SJSA1 (cell line): ENCODE measurements around the gene SLC12A9. TPM values are rescaled to one million over a fixed set of nuclear protein-coding genes. Genes with fewer than 3 reads are reported as not detected.
"Not testable (repeated sequence)": the region's sequence is repeated elsewhere in the genome, so short reads cannot be mapped to it uniquely, and the experiment has no call there.

Experiments used
- DNase-seq, 2 experiments: peaks; one replicate each; pipeline ENCODE4 v3.0.0-alpha.2; 2015 to 2020; ENCODE audit warnings: low spot score in 2 of 2, low read depth in 1 of 2
- H3K27ac ChIP-seq: fragments of 250-450 bp; sonication (Bioruptor Pico); 2 replicates; pipeline ENCODE4 v1.5.1; 2020; ENCODE audit warnings: mild to moderate bottlenecking, moderate library complexity
- H3K27me3 ChIP-seq: fragments of 250-450 bp; sonication (Bioruptor Pico); replicated peaks from 2 replicates; pipeline ENCODE4 v1.5.1; 2020; ENCODE audit warnings: mild to moderate bottlenecking, moderate library complexity
- H3K36me3 ChIP-seq: fragments of 250-450 bp; sonication (Bioruptor Pico); 2 replicates; pipeline ENCODE4 v1.5.1; 2020; ENCODE audit warnings: mild to moderate bottlenecking
- H3K4me1 ChIP-seq: fragments of 250-450 bp; sonication (Bioruptor Pico); replicated peaks from 2 replicates; pipeline ENCODE4 v1.6.1; 2021; ENCODE audit warnings: mild to moderate bottlenecking
- H3K4me3 ChIP-seq: fragments of 250-450 bp; sonication (Bioruptor Pico); 2 replicates; pipeline ENCODE4 v1.5.1; 2020; ENCODE audit warnings: mild to moderate bottlenecking
- H3K9me3 ChIP-seq: fragments of 250-450 bp; sonication (Bioruptor Pico); replicated peaks from 2 replicates; pipeline ENCODE4 v1.5.1; 2020; ENCODE audit warnings: mild to moderate bottlenecking
- total RNA-seq: library from RNA; depleted of rRNA; stranded (reverse); fragments of >200 nt; shearing (Covaris generic); gene quantifications from 2 replicates; pipeline ENCODE4 v1.2.3, GENCODE V29; 2014; rRNA removed

SLC12A9 gene, protein sequence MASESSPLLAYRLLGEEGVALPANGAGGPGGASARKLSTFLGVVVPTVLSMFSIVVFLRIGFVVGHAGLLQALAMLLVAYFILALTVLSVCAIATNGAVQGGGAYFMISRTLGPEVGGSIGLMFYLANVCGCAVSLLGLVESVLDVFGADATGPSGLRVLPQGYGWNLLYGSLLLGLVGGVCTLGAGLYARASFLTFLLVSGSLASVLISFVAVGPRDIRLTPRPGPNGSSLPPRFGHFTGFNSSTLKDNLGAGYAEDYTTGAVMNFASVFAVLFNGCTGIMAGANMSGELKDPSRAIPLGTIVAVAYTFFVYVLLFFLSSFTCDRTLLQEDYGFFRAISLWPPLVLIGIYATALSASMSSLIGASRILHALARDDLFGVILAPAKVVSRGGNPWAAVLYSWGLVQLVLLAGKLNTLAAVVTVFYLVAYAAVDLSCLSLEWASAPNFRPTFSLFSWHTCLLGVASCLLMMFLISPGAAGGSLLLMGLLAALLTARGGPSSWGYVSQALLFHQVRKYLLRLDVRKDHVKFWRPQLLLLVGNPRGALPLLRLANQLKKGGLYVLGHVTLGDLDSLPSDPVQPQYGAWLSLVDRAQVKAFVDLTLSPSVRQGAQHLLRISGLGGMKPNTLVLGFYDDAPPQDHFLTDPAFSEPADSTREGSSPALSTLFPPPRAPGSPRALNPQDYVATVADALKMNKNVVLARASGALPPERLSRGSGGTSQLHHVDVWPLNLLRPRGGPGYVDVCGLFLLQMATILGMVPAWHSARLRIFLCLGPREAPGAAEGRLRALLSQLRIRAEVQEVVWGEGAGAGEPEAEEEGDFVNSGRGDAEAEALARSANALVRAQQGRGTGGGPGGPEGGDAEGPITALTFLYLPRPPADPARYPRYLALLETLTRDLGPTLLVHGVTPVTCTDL
- 15.2 and 17.8 TPM in 2 replicates for total RNA-seq

DNA sequence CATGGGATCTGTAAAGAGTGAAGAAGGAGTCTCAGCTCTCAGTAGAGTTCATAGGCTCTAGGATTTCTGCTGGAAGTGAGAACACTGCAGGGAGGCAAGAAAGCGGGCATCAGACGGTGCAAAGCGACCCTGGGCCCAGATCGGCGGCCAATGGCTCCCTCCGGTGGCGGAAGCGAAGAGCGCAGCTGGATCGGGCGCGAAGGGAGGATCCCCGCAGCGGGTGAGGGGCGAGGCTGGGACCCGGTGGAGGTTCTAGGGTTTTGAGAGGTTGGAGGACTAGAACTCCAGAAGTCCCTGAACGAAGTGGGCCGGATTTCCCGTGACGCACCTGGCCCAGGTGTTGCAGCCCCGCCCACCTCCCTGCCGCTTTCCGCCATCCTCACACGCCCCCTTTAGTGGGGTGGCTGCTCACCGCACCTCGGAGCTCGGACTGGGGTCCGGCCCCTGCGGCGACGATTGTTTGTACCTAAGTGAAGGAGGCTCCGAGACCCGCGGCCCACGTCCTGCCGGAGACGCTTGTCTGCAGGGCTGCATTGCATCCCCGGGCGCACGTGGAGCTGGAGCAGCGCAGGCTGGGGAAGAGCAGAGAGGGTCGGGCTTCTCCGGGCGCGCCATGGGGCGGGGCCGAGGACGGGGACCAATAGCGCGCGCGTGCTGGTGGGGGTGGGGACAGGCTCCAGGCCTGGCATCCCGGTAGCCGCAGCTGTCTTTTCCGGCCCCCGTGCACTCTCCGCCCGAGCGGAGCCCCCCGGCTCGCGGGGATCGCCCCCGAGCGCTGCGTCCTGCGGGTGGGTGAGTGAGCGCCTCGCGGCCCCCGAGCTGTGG lies at the start of gene SLC12A9:
TSS of gene SLC12A9 (plus strand) at position 666 of the 825 bp plus-strand sequence. CDS start 1,485 bp downstream, outside the sequence.
- Histone ChIP-seq H3K4me3 (peak within 1 kb of the TSS; percentile 60), H3K4me1 (peaks cover 14% of the 10 kb centered on the region), H3K27ac (no peak within 1 kb of the TSS), H3K36me3 (peaks cover 11% of the 10 kb centered on the region; the same call in 1 of the 2 replicates), H3K27me3 (no peaks in the 10 kb centered on the region), H3K9me3 (no peaks in the 10 kb centered on the region)
- peak; percentile 86 to 92 for DNase-seq

DNA sequence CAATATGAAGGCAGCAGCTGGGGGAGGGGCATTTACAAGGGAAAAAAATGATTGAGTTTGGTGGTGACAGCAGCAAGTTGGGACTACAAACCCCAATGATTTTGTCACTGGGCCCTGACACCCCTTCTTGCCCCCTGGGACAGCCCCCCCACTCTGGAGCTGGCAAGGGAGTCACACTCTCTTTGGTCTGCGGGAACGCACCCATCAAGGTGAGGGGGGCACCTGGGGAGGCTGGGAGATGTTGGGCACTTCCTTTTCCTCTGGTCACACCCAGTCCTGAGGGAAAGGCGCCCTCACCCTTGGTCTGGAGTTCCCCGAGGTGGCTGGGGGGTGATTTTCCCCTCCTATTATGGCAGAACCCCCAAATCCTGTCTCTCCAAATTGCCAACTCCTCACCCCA lies 49.6 kb upstream of the SLC12A9 start:
- peaks cover 25% of the 10 kb centered on the region for H3K4me1 ChIP-seq
- no peak for DNase-seq
- H3K27ac ChIP-seq = no peak overlapping the region
- no peaks in the 10 kb centered on the region for H3K27me3 ChIP-seq
- 0 out of 2 replicates have a peak, but pooled peaks cover 2% of the 10 kb centered on the region for H3K9me3 ChIP-seq
- peaks cover 42% of the 10 kb centered on the region for H3K36me3 ChIP-seq
- H3K4me3 ChIP-seq = no peak overlapping the region

DNA sequence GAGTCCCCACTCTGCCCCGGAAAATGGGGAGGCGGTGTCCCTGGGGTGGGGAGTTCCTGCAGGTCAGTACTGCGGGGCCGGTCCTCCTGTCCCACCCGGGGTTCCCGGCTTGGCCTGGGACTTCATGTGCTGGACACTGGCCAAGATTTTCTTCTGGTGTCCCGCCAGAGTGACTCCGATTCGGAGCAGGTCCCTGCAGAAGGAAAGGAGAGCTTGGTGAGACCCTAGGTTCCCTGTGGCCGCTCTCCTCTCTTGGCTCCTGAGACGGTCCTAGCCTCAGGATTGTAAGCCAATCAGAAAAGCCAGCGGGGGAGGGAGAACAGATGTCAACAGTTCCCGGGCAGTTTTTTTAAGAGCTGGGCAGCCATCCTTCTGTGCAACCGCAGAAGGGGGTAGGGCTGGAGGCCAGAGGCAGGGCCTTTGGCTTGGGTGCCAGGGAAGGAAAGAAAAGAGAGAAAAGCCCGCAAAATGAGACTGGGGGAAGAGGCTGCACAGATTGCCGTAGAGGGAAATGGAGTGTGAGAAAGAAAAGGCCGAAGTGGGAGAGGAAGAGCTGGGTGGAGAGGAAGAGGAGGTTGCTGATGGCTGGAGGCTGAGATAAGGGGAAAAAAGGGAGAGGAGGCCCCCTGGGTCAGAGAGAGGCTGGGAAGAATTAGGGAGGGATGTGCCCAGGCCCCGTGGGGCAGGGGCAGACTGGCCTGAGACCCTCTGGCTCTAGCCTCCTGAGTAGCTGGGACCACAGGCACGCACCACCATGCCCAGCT lies 48.9 kb upstream of the SLC12A9 start:
- peak; percentile 81 to 86 for DNase-seq
- Histone ChIP-seq H3K4me3 (no peak overlapping the region), H3K9me3 (0 out of 2 replicates have a peak, but pooled peaks cover 2% of the 10 kb centered on the region), H3K27me3 (no peaks in the 10 kb centered on the region), H3K27ac (no peak overlapping the region), H3K4me1 (peaks cover 25% of the 10 kb centered on the region), H3K36me3 (peaks cover 46% of the 10 kb centered on the region)

DNA sequence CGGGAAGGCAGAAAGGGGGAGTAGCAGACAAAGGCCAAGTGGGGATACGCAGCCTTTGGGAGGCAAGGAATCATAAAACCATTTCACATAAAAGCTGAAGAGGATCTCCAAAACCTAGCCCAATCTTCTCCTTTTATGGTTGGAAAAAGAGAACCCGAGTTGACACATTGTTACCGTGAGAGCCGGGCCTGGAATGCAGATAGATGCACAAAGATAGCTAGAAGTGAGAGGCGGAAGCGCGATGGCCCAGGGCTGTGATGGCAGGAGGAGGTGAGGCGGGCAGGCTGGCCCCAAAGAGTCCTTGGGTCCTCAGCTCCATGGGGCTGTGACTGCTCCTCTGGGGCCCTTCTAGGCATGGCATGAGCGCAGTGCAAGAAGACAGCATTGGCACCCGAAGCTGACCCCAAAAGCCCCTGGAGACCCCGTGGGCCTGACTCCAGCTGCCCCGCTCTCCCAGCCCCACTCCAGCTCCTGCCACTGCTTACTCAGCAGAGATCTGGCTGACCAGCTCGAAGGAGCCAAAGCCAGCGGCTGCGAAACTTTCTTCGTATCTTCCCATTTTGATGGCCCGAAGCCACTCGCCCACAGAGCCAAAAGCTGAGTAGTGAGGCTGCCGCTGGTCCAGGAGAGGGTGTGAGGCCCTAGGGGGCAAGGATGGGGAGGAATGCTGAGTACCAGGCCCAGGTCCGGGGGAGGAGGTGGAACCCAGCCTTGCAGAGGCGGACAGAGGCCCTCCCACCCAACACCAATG lies 47.7 kb upstream of the SLC12A9 start:
- H3K27ac ChIP-seq = no peak overlapping the region
- H3K4me1 ChIP-seq = peaks cover 25% of the 10 kb centered on the region
- no peak for DNase-seq
- H3K36me3 ChIP-seq = peaks cover 59% of the 10 kb centered on the region
- H3K9me3 ChIP-seq = 0 out of 2 replicates have a peak, but pooled peaks cover 2% of the 10 kb centered on the region
- H3K27me3 ChIP-seq = no peaks in the 10 kb centered on the region
- H3K4me3 ChIP-seq = no peak overlapping the region

DNA sequence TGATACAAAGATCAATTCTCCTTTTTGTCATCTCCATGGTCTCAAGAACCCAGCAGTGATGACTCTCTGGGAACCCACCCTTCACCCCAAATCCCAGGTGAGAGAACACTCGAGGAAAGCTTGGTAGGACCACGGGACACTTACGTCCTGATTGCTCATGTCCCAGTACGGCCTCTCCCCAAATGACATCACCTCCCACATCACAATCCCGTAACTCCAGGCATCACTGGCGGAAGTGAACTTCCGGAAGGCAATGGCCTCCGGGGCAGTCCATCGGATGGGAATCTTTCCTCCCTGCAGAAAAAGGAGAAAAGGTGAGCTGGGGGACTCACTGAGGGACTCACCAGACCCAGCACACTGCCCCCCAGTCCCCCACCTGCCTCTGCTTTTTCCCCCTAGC lies 46.2 kb upstream of the SLC12A9 start:
- H3K27me3 ChIP-seq = no peaks in the 10 kb centered on the region
- H3K4me1 ChIP-seq = peaks cover 25% of the 10 kb centered on the region
- 0 out of 2 replicates have a peak, but pooled peaks cover 2% of the 10 kb centered on the region for H3K9me3 ChIP-seq
- no peak overlapping the region for H3K4me3 ChIP-seq
- DNase-seq = no peak
- H3K27ac ChIP-seq = no peak overlapping the region
- peaks cover 68% of the 10 kb centered on the region for H3K36me3 ChIP-seq

DNA sequence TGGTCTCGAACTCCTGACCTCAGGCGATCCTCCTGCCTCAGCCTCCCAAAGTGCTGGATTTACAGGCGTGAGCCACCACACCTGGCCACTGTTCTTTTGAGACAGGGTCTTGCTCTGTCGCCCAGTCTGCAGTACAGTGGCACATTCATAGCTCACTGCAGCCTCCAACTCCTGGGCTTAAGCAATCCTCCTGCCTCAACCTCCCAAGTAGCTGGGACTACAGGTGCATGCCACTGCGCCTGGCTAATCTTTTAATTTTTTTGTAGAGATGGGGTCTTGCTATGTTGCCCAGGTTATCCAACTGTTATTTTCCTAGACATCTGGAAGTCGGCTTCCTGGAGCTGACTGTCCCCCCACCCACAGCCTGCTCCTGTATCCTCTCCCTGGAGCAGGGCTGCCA lies 45.6 kb upstream of the SLC12A9 start:
- H3K36me3 ChIP-seq = peaks cover 74% of the 10 kb centered on the region

DNA sequence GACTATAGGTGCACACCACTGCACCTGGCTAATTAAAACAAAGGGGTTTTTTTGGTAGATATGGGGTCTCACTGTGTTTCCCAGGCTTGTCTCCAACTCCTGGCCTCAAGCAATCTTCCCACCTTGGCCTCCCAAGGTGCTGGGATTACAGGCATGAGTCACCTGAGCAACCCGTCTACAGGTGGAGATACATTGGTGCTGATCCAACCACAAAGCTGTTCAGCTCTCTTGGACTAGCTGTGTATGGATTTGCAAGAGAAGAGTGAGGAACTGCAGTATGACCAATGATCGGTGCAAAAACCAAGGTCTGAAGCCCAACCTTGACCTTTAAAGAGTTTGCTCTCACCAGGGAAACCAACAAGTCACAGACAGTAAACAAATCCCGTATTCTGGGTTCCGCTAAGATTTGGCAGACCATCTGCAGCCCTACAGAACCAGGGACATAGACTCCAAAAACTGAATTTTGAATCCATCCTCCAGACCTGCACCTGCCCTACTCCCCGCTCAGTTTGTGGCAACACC lies 44.1 kb upstream of the SLC12A9 start:
- DNase-seq = no peak
- Histone ChIP-seq H3K9me3 (no peaks in the 10 kb centered on the region), H3K27ac (no peak overlapping the region), H3K36me3 (peaks cover 78% of the 10 kb centered on the region), H3K27me3 (no peaks in the 10 kb centered on the region), H3K4me1 (peaks cover 6% of the 10 kb centered on the region), H3K4me3 (no peak overlapping the region)

More for the DNA sequence above, 45.6 kb upstream of the SLC12A9 start:
- not testable (repeated sequence) for H3K4me3 ChIP-seq, H3K9me3 ChIP-seq, DNase-seq, H3K27me3 ChIP-seq, H3K27ac ChIP-seq
- H3K4me1 ChIP-seq = peaks cover 22% of the 10 kb centered on the region

DNA sequence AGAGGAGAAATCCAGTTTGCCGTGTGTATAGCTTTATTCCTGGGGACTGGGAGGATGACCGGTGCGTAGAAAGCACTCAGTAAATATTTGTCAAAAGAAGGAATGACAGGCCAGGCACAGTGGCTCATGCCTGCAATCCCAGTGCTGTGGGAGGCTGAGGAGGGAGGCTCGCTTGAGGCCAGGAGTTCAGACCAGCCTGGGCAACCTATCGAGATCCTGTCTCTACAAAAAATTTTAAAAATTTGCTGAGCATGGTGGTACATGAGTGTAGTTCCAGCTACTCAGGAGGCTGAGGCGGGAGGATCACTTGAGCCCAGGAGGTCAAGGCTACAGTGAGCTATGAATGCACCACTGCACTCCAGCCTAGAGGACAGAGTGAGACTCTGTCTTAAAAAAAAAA lies 41.0 kb upstream of the SLC12A9 start:
- H3K36me3 ChIP-seq = peaks cover 74% of the 10 kb centered on the region

DNA sequence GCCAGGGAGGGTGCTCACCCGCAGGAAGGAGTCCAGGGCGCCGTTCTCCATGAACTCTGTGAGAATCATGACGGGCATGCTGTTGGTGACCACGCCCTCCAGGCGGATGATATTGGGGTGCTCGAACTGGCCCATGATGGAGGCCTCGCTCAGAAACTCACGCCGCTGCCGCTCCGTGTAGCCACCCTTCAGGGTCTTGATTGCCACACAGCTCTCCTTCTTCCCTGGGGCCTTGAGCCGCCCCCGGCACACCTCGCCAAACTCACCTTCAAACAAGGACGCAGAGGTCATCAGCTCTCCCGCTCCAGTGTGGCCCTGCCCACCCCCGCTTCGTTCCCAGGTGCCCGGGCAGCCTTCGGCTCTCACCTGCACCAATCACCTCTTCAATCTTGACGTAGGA lies 39.8 kb upstream of the SLC12A9 start:
- H3K36me3 ChIP-seq = peaks cover 72% of the 10 kb centered on the region
- DNase-seq = no peak

More for the DNA sequence above, 41.0 kb upstream of the SLC12A9 start:
- H3K27ac ChIP-seq = no peak overlapping the region
- no peaks in the 10 kb centered on the region for H3K27me3 ChIP-seq
- no peak for DNase-seq
- no peaks in the 10 kb centered on the region for H3K9me3 ChIP-seq
- H3K4me3 ChIP-seq = no peak overlapping the region
- no peaks in the 10 kb centered on the region for H3K4me1 ChIP-seq

DNA sequence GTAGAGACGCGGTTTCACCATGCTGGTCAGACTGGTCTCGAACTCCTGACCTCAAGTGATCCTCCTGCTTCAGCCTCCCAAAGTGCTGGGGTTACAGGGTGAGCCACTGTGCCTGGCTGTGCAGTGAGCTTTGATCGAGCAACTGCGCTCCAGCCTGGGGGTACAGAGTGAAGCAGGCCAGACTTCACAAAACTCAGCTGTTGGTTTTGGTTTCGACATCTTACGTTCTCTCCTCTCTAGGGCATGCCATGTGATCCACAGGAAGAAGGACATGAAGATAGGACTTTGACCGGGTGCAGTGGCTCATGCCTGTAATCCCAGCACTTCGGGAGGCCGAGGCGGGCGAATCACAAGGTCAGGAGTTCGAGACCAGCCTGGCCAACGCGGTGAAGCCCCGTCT lies 36.0 kb upstream of the SLC12A9 start:
- H3K27ac ChIP-seq, H3K27me3 ChIP-seq, H3K4me1 ChIP-seq, H3K4me3 ChIP-seq, H3K9me3 ChIP-seq, DNase-seq: not testable (repeated sequence)
- H3K36me3 ChIP-seq = peaks cover 65% of the 10 kb centered on the region

More for the DNA sequence above, 39.8 kb upstream of the SLC12A9 start:
- Histone ChIP-seq H3K4me1 (no peaks in the 10 kb centered on the region), H3K4me3 (no peak overlapping the region), H3K27ac (no peak overlapping the region), H3K9me3 (no peaks in the 10 kb centered on the region), H3K27me3 (no peaks in the 10 kb centered on the region)

DNA sequence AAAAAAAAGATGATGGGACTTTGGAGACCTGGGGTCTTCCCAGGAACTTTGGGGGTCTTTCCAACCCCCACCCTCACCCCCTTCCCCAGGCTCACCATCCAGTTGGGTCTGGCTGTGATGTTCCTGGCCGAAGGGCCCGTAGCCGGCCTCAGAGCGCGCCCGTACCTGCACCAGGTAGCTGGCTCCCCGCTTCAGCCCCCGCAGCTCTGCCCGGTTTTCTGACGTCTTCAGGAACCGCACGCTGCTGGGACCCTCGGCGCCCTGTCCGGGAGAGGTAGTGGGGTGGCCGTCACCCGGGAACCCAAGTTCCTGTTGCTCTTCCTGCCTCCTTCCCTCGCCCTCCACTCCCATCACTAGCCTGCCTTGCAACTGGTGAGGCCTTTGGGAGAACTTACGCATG lies 35.4 kb upstream of the SLC12A9 start:
- DNase-seq = no peak
- Histone ChIP-seq H3K27me3 (no peaks in the 10 kb centered on the region), H3K4me3 (no peak overlapping the region), H3K4me1 (no peaks in the 10 kb centered on the region), H3K27ac (no peak overlapping the region), H3K9me3 (no peaks in the 10 kb centered on the region), H3K36me3 (peaks cover 65% of the 10 kb centered on the region)

DNA sequence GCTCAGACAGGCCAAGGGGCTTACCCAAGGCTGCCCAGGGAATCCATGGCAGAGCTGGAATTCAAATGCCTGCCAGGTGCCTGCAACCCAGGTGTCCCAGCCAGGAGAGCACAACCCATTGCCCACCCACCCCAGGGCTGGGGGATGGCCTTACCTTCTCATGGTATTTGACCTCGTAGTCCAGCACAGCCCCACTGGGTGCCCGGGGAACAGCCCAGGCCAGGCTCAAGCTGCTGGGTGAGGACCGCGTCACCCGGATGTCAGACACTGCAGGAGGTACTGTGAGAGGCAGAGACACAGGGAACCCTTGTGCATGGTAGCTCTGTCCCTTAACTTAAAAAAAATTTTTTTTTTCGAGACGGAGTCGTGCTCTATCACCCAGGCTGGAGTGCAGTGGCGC lies 34.1 kb upstream of the SLC12A9 start:
- Histone ChIP-seq H3K27me3 (no peaks in the 10 kb centered on the region), H3K27ac (no peak overlapping the region), H3K4me1 (no peaks in the 10 kb centered on the region), H3K36me3 (peaks cover 67% of the 10 kb centered on the region), H3K4me3 (no peak overlapping the region), H3K9me3 (no peaks in the 10 kb centered on the region)
- DNase-seq = no peak
